Measurements from ENCODE around the gene C11orf24. TPM values are rescaled to one million over a fixed set of nuclear protein-coding genes. Genes with fewer than 3 reads are reported as not detected.

Gene C11orf24
- total and polyA plus RNA-seq, 9 of the 15 experiments (the other 6 are each of a cell fraction or from before 2014, with no cell fraction given): 2.0 to 65.2 (median 32.5) TPM

DNA sequence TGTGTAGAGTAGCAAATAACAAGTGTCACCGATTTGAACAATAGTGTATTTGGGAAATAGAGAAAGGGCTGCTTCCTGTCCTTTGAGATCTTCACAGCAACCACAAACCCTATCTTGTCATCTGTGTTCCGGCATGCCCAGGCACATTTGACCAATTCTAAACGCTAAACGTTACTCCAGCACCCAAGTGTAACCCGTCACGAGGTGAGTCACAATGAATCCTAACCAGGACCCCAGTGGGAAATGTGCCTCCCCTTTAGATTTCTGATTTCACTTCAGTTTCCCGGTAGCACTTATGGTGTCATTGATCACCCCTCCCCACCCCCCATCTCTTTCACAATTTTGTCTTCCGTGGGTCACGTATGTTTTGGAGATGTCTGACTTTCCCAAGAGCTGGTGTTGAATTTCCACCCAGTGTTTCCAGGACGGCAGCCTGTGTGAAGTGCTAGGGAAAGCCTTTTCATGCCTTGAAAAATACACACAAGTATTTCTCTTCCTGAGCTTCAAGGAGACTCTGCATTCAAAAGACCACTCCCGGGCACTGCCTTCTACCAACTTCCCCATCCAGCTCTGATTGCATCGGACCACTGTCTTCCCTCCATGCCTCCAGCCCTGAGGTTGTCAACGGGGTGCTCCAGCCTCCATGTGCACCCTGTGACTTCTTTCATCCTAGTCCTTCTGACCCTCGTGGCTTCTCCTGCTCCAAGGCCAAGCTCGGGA lies 10.5 kb upstream of the C11orf24 start:
- H3K27ac ChIP-seq (ENCODE audit: extremely low read depth, low read depth, low read length): peak overlapping the region; percentile 44; the same call in 2 of the 3 replicates
- H3K4me1 ChIP-seq (replicated peaks in 1 of 2; ENCODE audit: control insufficient read depth in 2 of 2, insufficient read depth in 2 of 2, low read length in 2 of 2): peaks cover 5 to 11% of the 10 kb centered on the region in 2 experiments; a peak in 4 of 5 replicates
- peak overlapping the region; percentile 59 for H3K4me2 ChIP-seq (ENCODE audit: insufficient read depth, low read length)
- FAIRE-seq: peak; percentile 73
- peak in 3 of 4 experiments; percentile 17 to 49 (median 43) for DNase-seq (ENCODE audit: extremely low read depth in 1 of 4, low spot score in 3 of 4)
- ChIA-PET CTCF (ENCODE audit: low intra/inter-chr PET ratio) (no interaction called here), POLR2A (interaction anchor here (0.6 kb wide), 1 partner anchor 30 kb away, joined by 3 read pairs; the partner anchor contains the start of gene LRP5)
- no peak overlapping the region for H3K4me3 ChIP-seq
- 19% methylated on average over 15 of the region's 15 CpGs for WGBS (ENCODE audit: insufficient coverage, low coverage, missing lambda C conversion rate)
- H4K20me1 ChIP-seq (replicated peaks; ENCODE audit: control insufficient read depth, insufficient read depth, low read length): no peaks in the 10 kb centered on the region
- no peaks in the 10 kb centered on the region for H3K79me2 ChIP-seq (ENCODE audit: control insufficient read depth, insufficient read depth, low read length)
- H3K36me3 ChIP-seq (ENCODE audit: control insufficient read depth, insufficient read depth, low read length): no peaks in the 10 kb centered on the region
- in situ Hi-C loops (cut with MboI) (no loop called here), intact Hi-C loops (cut with micrococcal nuclease) (no loop called here)
- peak overlapping the region; percentile 15 to 36; a peak in 1 of 4 replicates for H3K9ac ChIP-seq (ENCODE audit: insufficient read depth in 1 of 2, low read depth in 2 of 2, low read length in 2 of 2)
- no peaks in the 10 kb centered on the region; the same call in 1 of the 2 replicates for H3K9me3 ChIP-seq (replicated peaks; ENCODE audit: control insufficient read depth, insufficient read depth, low read depth, low read length)
- peak; percentile 74 for ATAC-seq
- H3K27me3 ChIP-seq (ENCODE audit: control insufficient read depth in 2 of 2, insufficient read depth in 2 of 2, low read length in 2 of 2): no peaks in the 10 kb centered on the region
- no peaks in the 10 kb centered on the region for H3K9me1 ChIP-seq (ENCODE audit: control insufficient read depth, insufficient read depth, low read length)
- H2AFZ ChIP-seq (ENCODE audit: low read depth, low read length): peak overlapping the region; percentile 83
- no TSS peak for BruUV-seq (replicated peaks)
- TF ChIP-seq ZNF77 (CRISPR knock-in tag; IDR thresholded peaks at IDR 0.05) (no peak), ZNF431 (CRISPR knock-in tag; IDR thresholded peaks at IDR 0.05) (no peak), SMARCA4 (IDR thresholded peaks at IDR 0.05) (peak; percentile 59; the same call in 1 of the 2 replicates), ZC3H8 (IDR thresholded peaks at IDR 0.05) (no peak), DPF2 (IDR thresholded peaks at IDR 0.05) (peak; percentile 63; the same call in 1 of the 2 replicates), STAT5A (IDR thresholded peaks at IDR 0.05; ENCODE audit: borderline replicate concordance, low read length) (no peak), EZH2 (IDR thresholded peaks at IDR 0.05; ENCODE audit: borderline replicate concordance, low read depth, low read length) (no peak), RNF2 (IDR thresholded peaks at IDR 0.05) (peak; percentile 58; the same call in 1 of the 2 replicates), HLTF (IDR thresholded peaks at IDR 0.05) (no peak), MAZ (CRISPR knock-in tag; conservative IDR thresholded peaks at IDR 0.05 in 1 of 2, IDR thresholded peaks at IDR 0.05 in 1 of 2) (no peak)
- TF ChIP-seq, protein P1, sequence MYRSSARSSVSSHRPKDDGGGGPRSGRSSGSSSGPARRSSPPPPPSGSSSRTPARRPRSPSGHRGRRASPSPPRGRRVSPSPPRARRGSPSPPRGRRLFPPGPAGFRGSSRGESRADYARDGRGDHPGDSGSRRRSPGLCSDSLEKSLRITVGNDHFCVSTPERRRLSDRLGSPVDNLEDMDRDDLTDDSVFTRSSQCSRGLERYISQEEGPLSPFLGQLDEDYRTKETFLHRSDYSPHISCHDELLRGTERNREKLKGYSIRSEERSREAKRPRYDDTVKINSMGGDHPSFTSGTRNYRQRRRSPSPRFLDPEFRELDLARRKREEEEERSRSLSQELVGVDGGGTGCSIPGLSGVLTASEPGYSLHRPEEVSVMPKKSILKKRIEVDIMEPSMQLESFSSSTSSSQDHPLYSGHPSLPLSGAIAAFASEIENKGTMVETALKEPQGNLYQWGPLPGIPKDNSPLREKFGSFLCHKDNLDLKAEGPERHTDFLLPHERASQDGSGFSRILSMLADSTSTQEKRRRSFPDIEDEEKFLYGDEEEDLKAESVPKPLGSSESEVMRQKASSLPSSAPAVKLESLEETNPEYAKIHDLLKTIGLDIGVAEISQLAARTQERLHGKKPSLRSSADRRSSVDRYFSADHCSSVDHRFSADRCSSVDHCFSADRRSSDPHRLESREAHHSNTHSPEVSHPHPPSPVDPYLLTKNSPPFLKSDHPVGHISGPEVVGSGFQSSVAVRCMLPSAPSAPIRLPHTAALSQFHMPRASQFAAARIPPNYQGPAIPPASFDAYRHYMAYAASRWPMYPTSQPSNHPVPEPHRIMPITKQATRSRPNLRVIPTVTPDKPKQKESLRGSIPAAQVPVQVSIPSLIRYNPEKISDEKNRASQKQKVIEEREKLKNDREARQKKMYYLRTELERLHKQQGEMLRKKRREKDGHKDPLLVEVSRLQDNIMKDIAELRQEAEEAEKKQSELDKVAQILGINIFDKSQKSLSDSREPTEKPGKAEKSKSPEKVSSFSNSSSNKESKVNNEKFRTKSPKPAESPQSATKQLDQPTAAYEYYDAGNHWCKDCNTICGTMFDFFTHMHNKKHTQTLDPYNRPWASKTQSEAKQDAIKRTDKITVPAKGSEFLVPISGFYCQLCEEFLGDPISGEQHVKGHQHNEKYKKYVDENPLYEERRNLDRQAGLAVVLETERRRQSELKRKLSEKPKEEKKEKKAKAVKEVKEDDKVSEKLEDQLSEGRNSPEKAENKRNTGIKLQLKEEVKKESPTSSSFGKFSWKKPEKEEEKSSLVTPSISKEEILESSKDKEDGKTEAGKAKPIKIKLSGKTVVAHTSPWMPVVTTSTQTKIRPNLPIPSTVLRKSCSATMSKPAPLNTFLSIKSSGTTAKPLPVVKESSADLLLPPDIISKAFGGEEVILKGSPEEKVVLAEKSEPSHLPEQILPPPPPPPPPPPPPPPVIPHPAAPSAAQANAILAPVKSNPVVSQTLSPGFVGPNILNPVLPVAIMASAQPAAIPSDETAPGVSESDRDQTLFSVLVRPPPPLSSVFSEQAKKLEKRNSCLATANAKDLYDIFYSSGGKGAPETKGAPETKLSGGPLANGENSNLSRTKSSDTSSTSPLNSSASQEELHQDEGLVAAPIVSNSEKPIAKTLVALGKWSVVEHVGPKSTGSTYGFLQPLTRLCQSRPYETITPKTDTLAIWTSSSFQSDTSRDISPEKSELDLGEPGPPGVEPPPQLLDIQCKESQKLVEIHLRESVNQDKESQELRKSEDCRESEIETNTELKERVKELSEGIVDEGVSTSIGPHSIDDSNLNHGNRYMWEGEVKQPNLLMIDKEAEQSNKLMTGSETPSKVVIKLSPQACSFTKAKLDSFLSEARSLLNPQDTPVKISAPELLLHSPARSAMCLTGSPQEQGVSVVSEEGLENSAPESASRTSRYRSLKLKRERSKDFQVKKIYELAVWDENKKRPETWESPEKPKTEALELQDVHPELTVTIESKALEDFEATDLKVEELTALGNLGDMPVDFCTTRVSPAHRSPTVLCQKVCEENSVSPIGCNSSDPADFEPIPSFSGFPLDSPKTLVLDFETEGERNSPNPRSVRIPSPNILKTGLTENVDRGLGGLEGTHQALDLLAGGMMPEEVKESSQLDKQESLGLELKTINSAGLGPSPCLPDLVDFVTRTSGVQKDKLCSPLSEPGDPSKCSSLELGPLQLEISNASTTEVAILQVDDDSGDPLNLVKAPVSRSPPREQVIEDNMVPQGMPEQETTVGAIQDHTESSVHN (IDR thresholded peaks at IDR 0.05; ENCODE audit: borderline replicate concordance in 1 of 2, low read depth in 1 of 2): no peak
- TF ChIP-seq, protein P2, sequence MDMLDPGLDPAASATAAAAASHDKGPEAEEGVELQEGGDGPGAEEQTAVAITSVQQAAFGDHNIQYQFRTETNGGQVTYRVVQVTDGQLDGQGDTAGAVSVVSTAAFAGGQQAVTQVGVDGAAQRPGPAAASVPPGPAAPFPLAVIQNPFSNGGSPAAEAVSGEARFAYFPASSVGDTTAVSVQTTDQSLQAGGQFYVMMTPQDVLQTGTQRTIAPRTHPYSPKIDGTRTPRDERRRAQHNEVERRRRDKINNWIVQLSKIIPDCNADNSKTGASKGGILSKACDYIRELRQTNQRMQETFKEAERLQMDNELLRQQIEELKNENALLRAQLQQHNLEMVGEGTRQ (CRISPR knock-in tag; IDR thresholded peaks at IDR 0.05): no peak
